Glutamatergic neuron (in vitro differentiated cells): Measurements from ENCODE around the gene BCL2. TPM values are rescaled to one million over a fixed set of nuclear protein-coding genes. Genes with fewer than 3 reads are reported as not detected.

ENCODE experiments used
- DNase-seq: peaks from one replicate; pipeline ENCODE4 v3.0.0; 2022
- H3K27ac Mint-ChIP-seq: one replicate; pipeline ENCODE4 v1.8.0; 2020; ENCODE audit warnings: mild to moderate bottlenecking, mixed read lengths, inconsistent platforms; ENCODE audit not compliant: unreplicated experiment
- H3K27me3 Mint-ChIP-seq: one replicate; pipeline ENCODE4 v1.8.0; 2020; ENCODE audit warnings: mild to moderate bottlenecking, moderate library complexity, mixed read lengths, inconsistent platforms; ENCODE audit not compliant: unreplicated experiment
- H3K36me3 Mint-ChIP-seq: one replicate; pipeline ENCODE4 v1.8.0; 2020; ENCODE audit warnings: mild to moderate bottlenecking, mixed read lengths, inconsistent platforms; ENCODE audit not compliant: unreplicated experiment
- H3K4me1 Mint-ChIP-seq: one replicate; pipeline ENCODE4 v1.8.0; 2020; ENCODE audit warnings: mild to moderate bottlenecking, low read depth, mixed read lengths, inconsistent platforms; ENCODE audit not compliant: unreplicated experiment
- H3K4me3 Mint-ChIP-seq: one replicate; pipeline ENCODE4 v1.8.0; 2020; ENCODE audit warnings: mild to moderate bottlenecking, mixed read lengths, inconsistent platforms; ENCODE audit not compliant: unreplicated experiment
- H3K9me3 Mint-ChIP-seq: one replicate; pipeline ENCODE4 v1.8.0; 2020; ENCODE audit warnings: mild to moderate bottlenecking, moderate library complexity, mixed read lengths, inconsistent platforms; ENCODE audit not compliant: unreplicated experiment
- total RNA-seq: library from RNA; stranded (reverse); fragmentation: NEBNext Ultra II Directional; extraction: Animal tissue kit (Norgen Biotek cat#: 25700); gene quantifications from one replicate; pipeline ENCODE4 v1.2.1, GENCODE V29; 2021; ENCODE audit not compliant: unreplicated experiment
- TF ChIP-seq, protein P1 (sequence below): fragments of 200-600 bp; sonication (generic); IDR thresholded peaks from one replicate; pipeline ENCODE4 v1.5.0; 2021; ENCODE audit not compliant: partially characterized antibody, unreplicated experiment

BCL2 gene
- total RNA-seq, 1 donor from 2014 or later, result 6.8 TPM

DNA sequence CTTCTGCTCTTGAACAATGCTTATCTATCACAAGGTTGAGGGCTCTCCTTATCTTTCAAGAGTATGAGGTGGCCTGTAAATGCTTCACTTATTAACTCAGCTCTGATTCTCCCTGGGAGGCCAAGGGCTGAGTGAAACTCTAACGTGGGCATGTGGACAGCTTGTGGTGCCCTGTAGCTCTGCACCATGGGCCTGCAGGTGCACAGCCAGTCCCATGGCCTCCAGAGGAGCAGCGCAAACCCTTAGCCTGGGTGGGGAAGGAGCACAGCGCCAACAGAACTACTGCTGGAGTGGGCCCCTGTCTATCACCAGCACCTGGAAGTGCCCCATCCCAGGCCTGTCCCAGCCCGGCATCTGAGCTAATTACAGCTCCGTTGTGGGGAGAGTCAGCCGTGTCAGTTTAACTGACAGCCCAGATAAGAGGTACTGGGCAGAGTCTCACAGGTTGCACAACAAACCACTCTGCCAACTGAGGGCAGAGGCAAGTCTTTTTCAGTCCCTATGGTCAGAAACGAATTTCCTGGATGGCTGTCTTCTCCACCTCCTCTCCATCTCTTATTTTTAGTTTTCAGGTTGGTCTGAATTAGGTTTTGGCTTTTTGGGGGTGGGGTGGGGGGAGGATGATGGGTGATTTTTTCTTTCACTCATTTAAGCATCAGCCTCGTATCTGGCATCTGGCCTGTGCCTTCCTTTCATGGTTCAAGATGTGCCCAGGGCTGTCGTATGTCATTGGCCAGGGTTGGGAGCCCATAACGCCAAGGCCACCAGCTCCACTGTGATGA, 219.5 kb downstream of the BCL2 start:
- peaks cover 3% of the 10 kb centered on the region for H3K9me3 Mint-ChIP-seq
- no peak for DNase-seq
- H3K27ac Mint-ChIP-seq, result no peak overlapping the region
- peaks cover 14% of the 10 kb centered on the region for H3K36me3 Mint-ChIP-seq
- peaks cover 5% of the 10 kb centered on the region for H3K27me3 Mint-ChIP-seq
- TF ChIP-seq, protein P1, sequence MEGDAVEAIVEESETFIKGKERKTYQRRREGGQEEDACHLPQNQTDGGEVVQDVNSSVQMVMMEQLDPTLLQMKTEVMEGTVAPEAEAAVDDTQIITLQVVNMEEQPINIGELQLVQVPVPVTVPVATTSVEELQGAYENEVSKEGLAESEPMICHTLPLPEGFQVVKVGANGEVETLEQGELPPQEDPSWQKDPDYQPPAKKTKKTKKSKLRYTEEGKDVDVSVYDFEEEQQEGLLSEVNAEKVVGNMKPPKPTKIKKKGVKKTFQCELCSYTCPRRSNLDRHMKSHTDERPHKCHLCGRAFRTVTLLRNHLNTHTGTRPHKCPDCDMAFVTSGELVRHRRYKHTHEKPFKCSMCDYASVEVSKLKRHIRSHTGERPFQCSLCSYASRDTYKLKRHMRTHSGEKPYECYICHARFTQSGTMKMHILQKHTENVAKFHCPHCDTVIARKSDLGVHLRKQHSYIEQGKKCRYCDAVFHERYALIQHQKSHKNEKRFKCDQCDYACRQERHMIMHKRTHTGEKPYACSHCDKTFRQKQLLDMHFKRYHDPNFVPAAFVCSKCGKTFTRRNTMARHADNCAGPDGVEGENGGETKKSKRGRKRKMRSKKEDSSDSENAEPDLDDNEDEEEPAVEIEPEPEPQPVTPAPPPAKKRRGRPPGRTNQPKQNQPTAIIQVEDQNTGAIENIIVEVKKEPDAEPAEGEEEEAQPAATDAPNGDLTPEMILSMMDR, result no peak
- no peak overlapping the region for H3K4me3 Mint-ChIP-seq
- H3K4me1 Mint-ChIP-seq, result peaks cover 2% of the 10 kb centered on the region

DNA sequence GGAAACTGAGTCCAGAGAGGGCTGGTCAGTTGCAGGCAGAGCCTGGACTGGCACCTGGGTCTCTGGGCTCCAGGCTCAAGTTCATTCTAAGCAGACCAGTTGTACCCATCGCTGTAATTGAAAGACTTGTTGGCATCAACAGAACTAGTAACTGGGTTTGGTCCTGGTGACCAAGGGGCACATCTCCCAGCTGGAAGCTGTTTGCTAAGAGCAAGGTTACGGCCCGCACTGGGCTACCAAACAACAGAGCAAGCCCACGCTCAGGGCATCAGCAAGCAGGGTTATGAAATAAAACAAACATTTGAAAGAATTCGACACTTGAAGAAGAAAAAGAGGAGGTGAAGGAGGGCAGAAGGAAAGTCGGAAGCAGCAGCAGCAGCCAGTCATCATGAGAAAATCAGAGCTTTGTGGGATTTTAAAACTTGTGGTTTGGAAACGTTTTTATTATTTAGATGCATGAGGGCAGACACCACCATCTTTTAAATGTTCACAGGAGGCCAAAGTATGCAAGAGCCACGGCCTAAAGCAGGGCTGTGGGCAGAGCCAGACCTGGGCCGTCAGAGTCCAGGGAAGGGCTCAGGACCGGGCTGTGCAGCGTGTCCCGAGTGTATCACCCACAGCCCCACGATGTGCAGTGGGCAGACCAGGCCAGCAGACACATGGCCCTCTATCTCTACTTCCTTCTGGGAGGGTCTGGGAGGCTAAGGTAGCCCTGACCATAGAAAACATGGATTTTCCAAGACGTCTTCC, 220.3 kb downstream of the BCL2 start:
- TF ChIP-seq, protein P1, result no peak
- Mint-ChIP-seq H3K9me3 (peaks cover 3% of the 10 kb centered on the region), H3K4me3 (no peak overlapping the region), H3K27ac (no peak overlapping the region), H3K27me3 (peaks cover 5% of the 10 kb centered on the region), H3K4me1 (peaks cover 2% of the 10 kb centered on the region), H3K36me3 (peaks cover 14% of the 10 kb centered on the region)
- DNase-seq, result no peak

DNA sequence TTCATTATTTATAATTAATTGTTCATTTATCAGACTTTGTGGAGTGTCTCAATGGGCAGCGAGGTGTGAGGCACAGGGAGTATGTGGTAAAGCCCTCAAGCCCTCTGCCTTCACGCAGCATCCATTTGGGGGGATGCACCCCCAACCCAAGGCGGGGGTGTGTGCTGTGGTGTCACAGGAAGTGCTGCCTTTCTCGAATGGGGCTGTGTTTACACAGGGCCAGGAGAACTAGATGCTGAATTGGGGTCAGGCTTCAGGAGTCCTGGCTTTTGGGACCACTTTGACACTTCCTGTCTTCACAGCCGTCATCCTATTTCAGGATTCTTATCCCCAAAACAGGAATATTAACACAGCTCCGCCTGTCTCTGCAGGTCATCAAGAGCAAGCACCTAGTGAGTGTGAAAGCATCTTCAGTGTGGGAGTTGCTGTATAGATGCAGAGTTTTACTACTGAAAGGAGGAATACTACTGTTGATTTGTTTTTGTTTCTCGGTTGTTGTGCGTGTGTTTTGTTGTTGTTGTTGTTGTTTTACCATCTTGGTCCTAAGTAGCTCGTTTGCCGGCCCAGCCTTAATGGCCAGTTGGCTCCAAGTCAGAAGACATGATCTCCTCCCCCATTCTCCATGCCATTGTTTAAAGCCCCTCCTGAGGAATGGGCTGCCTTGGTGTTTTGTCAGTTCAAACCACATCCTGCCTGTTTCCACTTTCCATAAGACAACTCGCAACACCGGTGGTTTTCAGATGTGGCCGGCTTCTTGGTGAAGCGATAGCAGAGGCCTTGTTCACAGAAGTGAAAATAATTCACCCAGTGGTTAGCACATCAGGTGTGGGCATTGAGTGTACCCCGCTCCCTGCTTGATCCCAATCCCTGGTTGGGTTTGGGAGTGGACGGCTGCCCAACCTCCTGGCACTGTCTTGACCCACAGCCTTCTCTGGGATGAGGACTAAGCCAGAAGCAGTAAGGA, 221.3 kb downstream of the BCL2 start:
- Mint-ChIP-seq H3K4me1 (peaks cover 2% of the 10 kb centered on the region), H3K27me3 (peaks cover 2% of the 10 kb centered on the region)

DNA sequence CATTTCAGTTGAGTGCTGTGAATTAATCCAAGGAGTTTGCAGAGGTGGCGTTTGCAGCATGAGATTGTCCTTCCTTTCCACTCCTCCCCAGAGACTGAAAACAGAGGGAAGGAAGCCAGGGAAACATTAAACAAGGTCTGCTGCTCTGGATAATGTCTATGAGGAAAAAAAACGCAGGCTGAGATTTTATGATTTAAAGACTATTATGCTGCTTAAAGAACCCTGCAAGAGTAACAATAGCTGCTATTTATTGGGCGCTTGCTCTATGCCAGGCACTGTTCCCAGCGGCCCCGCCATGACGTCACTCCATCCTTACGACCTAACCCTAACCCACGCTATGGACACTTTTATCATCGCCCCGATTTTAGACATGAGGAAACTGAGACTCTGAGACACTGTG, 222.4 kb downstream of the BCL2 start:
- DNase-seq, result no peak
- Mint-ChIP-seq H3K4me3 (no peak overlapping the region), H3K36me3 (peaks cover 4% of the 10 kb centered on the region), H3K4me1 (no peaks in the 10 kb centered on the region), H3K9me3 (peaks cover 2% of the 10 kb centered on the region), H3K27me3 (peaks cover 2% of the 10 kb centered on the region), H3K27ac (no peak overlapping the region)
- TF ChIP-seq, protein P1, result no peak

More for the DNA sequence above, 221.3 kb downstream of the BCL2 start:
- TF ChIP-seq, protein P1, result no peak
- H3K9me3 Mint-ChIP-seq, result peaks cover 3% of the 10 kb centered on the region
- H3K27ac Mint-ChIP-seq, result no peak overlapping the region
- no peak overlapping the region for H3K4me3 Mint-ChIP-seq
- DNase-seq, result no peak
- peaks cover 9% of the 10 kb centered on the region for H3K36me3 Mint-ChIP-seq
